ENCODE measurements around the gene ELK3. TPM values are rescaled to one million over a fixed set of nuclear protein-coding genes. Genes with fewer than 3 reads are reported as not detected.

ELK3 gene
- total RNA-seq, 4 donors from 2014 or later: 10.0 to 13.5 (median 11.0) TPM

DNA sequence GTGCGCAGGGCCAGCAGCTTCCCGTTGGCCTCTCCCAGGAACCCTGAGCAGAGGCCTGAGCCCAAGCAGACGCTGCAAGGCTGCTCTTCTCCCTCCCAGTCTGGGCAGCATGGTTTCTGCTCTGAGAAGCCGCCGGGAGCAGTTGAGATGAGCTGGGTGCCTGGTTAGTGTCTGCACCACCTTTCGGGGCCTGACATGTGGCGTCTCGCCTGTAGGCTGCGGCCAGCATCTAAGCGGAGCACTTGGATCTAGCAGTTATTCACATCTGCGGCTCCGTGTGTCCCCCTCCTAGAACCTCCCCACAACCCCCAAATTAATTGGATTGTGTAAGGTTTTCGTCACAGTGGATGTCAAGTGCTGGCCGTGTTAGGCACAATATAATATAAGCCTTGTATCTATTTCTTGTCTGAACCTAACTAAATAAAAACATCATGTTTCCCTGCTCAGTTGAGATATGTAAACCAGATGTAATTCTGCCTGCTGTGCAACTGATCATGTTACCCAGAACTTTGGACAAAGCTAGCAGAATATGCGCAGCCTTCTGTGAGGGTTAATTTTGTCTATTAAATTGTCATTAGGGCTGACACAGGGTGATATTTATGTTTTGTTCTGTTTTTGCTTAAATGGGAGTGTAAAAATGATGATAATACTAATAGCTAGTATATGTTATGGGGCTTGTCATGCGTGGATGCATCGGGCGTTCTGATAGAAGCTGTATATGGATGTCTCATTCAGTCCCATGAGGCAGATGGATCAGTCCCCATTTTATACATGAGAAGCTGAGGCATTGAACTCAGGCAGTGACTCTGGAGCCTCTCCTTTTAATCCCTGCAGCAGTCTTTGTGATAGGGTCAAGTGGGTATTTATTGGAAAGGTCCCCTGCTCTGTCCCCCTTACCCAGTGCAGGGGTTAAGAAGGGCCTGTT, 45.8 kb downstream of the ELK3 start:
- DNase-seq (ENCODE audit: low spot score in 2 of 2): peak in 1 of 2 donors; percentile 81
- H3K36me3 ChIP-seq: no peaks in the 10 kb centered on the region
- no peaks in the 10 kb centered on the region for H3K9me3 ChIP-seq
- TF ChIP-seq EP300 (IDR thresholded peaks at IDR 0.05) (no peak), POLR2AphosphoS5 (IDR thresholded peaks at IDR 0.05) (peak in 2 of 3 donors; percentile 23 to 47)
- H3K4me3 ChIP-seq: no peak overlapping the region
- H3K27me3 ChIP-seq: no peaks in the 10 kb centered on the region
- peaks cover 76% of the 10 kb centered on the region for H3K4me1 ChIP-seq
- peak overlapping the region; percentile 67 for H3K27ac ChIP-seq
- 67% methylated on average over 13 of the region's 18 CpGs for WGBS

DNA sequence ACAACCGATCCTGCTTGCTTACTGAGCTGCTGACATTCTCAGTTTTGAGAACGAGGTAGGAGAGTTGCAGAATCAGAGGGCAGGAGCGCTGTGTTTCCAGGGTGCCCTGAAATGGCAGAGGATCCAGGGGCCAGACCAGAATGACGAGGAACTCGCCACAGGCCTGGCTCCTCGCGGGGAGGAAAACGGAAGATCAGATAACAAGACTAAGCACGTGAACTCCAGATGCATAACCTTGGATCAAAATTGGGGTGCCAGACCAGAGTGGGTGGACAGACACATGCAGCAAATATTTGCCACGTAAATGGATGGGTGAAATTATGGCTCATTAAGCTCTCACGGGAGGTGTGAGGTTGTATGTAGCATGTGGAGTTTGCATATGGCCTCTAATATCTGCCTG, 46.5 kb downstream of the ELK3 start:
- no peaks in the 10 kb centered on the region for H3K36me3 ChIP-seq
- no peaks in the 10 kb centered on the region for H3K27me3 ChIP-seq
- WGBS: 66% methylated on average over 11 of the region's 11 CpGs
- peak overlapping the region; percentile 67 for H3K27ac ChIP-seq
- no peak for DNase-seq (ENCODE audit: low spot score in 2 of 2)
- H3K9me3 ChIP-seq: no peaks in the 10 kb centered on the region
- H3K4me1 ChIP-seq: peaks cover 69% of the 10 kb centered on the region
- TF ChIP-seq POLR2AphosphoS5 (IDR thresholded peaks at IDR 0.05) (no peak), EP300 (IDR thresholded peaks at IDR 0.05) (no peak), POLR2A (IDR thresholded peaks at IDR 0.05) (no peak)
- TF ChIP-seq, protein P1, sequence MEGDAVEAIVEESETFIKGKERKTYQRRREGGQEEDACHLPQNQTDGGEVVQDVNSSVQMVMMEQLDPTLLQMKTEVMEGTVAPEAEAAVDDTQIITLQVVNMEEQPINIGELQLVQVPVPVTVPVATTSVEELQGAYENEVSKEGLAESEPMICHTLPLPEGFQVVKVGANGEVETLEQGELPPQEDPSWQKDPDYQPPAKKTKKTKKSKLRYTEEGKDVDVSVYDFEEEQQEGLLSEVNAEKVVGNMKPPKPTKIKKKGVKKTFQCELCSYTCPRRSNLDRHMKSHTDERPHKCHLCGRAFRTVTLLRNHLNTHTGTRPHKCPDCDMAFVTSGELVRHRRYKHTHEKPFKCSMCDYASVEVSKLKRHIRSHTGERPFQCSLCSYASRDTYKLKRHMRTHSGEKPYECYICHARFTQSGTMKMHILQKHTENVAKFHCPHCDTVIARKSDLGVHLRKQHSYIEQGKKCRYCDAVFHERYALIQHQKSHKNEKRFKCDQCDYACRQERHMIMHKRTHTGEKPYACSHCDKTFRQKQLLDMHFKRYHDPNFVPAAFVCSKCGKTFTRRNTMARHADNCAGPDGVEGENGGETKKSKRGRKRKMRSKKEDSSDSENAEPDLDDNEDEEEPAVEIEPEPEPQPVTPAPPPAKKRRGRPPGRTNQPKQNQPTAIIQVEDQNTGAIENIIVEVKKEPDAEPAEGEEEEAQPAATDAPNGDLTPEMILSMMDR (IDR thresholded peaks at IDR 0.05): no peak
- H3K4me3 ChIP-seq: no peak overlapping the region

DNA sequence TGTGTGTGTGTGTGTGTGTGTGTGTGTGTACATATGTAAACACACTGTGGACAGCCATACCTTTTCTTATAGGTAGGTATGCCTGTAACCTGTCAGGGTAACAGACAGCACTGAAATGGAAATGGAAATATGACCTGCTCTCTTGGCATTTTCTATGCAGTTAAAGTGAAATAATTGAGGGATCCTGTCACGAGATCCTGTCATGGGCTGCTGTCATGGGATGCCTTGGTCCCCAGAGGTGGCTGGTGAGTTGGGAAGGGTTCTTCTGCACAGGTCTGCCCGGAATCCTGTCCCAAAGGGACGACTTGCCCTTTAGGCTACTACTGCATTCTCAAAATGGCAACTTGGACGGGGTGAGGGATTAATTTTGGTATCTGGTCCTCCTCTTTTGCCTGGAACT, 47.3 kb downstream of the ELK3 start:
- Histone ChIP-seq H3K4me1 (peaks cover 61% of the 10 kb centered on the region), H3K4me3 (no peak overlapping the region), H3K36me3 (peaks cover 2% of the 10 kb centered on the region), H3K9me3 (no peaks in the 10 kb centered on the region), H3K27me3 (no peaks in the 10 kb centered on the region), H3K27ac (peak overlapping the region; percentile 74)
- DNase-seq (ENCODE audit: low spot score in 2 of 2): no peak
- no peak for TF ChIP-seq POLR2AphosphoS5 (IDR thresholded peaks at IDR 0.05)
- TF ChIP-seq POLR2A (IDR thresholded peaks at IDR 0.05): no peak
- TF ChIP-seq, protein P1 (IDR thresholded peaks at IDR 0.05): no peak
- no peak for TF ChIP-seq EP300 (IDR thresholded peaks at IDR 0.05)
- 74% methylated on average over 4 of the region's 4 CpGs for WGBS

DNA sequence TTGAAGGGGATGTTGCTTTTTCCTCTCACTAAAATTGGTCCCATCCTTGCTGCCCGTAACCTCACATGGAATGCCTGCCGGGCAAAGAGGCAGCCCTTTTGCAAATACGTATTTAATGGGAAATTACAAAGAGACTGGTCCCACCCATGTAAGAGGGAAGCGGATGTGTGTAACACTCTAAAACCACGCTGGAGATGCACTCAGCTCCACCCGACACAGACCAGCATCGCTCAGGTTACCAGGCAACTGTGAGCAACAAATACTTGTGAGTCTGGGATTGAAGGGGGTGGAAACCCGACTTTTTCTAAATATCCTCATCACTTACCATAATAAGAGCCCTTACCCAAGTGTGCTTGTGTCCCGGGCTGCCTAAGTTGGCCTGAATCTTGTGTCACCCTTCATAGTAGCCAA, 47.7 kb downstream of the ELK3 start:
- H3K9me3 ChIP-seq: no peaks in the 10 kb centered on the region
- WGBS: 26% methylated on average over 9 of the region's 9 CpGs
- H3K36me3 ChIP-seq: peaks cover 5% of the 10 kb centered on the region
- no peak overlapping the region for H3K4me3 ChIP-seq
- H3K4me1 ChIP-seq: peaks cover 57% of the 10 kb centered on the region
- H3K27me3 ChIP-seq: no peaks in the 10 kb centered on the region
- H3K27ac ChIP-seq: peak overlapping the region; percentile 74
- DNase-seq (ENCODE audit: low spot score in 2 of 2): peak; percentile 83 to 85
- TF ChIP-seq POLR2AphosphoS5 (IDR thresholded peaks at IDR 0.05) (peak in 1 of 3 donors; percentile 61), EP300 (IDR thresholded peaks at IDR 0.05) (peak; percentile 56), POLR2A (IDR thresholded peaks at IDR 0.05) (no peak)
- TF ChIP-seq, protein P1 (IDR thresholded peaks at IDR 0.05): no peak

DNA sequence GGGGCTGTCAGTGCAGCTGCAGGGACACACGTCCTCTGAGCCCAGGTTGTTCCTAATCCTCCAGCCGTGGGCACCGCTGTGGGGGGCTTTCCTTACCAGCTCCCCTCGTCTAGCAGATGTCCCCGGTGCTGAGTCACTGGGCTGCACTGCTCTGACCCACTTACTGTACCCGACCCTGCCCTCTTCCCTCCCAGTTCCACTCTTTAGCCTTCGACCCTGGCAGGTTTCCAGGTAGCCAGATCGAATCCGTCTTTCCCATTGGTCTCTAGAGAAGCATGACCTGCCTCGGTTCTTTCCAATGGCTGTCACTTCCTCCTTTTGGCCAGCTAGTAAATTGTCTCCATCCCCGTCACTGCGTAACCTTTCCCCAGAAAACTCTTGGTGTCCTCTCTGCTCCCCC, 48.4 kb downstream of the ELK3 start:
- no peaks in the 10 kb centered on the region for H3K9me3 ChIP-seq
- DNase-seq (ENCODE audit: low spot score in 2 of 2): peak; percentile 79 to 82
- H3K27ac ChIP-seq: peak overlapping the region; percentile 74
- 70% methylated on average over 12 of the region's 12 CpGs for WGBS
- H3K4me1 ChIP-seq: peaks cover 49% of the 10 kb centered on the region
- no peaks in the 10 kb centered on the region for H3K27me3 ChIP-seq
- TF ChIP-seq EP300 (IDR thresholded peaks at IDR 0.05): no peak
- TF ChIP-seq POLR2A (IDR thresholded peaks at IDR 0.05): no peak
- TF ChIP-seq, protein P1 (IDR thresholded peaks at IDR 0.05): no peak
- no peak for TF ChIP-seq POLR2AphosphoS5 (IDR thresholded peaks at IDR 0.05)
- H3K36me3 ChIP-seq: peaks cover 12% of the 10 kb centered on the region
- no peak overlapping the region for H3K4me3 ChIP-seq
